CD4-positive, alpha-beta T cell treated with Interleukin-10 for 1 hour (primary cell): ENCODE results near the gene KRT80.

Source experiments
- DNase-seq: peaks from one replicate; pipeline ENCODE4 v3.0.0-alpha.2; 2020

Gene KRT80

DNA sequence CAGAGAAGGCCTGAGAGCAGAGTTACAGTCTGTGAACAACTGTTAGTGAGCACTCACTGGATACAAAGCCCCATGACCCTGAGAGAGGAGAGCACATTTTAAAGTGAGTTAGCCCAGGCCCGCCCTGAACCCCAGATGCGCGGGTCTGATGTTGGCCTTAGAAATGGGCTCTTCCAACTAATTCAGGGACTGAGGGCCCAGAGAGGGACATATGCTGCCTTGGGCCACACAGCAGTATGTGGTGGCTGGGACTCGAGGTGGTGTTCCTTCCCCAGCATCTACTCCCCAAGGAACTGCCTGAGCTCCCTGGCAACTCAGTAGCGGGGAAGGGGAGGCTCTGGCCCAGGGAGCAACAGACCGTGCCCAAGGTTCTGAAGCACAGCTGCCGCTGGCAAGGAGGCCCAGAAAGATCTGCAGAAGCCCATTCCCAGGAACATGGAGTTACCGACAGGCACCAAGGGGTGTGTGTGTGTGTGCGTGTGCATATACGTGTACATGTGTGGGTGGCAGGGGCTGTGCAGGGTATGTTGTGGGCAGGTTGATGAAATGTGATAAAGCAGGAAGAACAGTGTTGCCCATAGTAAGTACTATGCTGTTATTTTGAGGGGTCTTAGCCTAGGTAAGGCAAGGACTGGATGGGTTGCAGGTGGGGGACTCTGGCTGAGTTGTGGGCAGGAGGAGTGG, 40.5 kb downstream of the KRT80 start:
- DNase-seq = no peak

DNA sequence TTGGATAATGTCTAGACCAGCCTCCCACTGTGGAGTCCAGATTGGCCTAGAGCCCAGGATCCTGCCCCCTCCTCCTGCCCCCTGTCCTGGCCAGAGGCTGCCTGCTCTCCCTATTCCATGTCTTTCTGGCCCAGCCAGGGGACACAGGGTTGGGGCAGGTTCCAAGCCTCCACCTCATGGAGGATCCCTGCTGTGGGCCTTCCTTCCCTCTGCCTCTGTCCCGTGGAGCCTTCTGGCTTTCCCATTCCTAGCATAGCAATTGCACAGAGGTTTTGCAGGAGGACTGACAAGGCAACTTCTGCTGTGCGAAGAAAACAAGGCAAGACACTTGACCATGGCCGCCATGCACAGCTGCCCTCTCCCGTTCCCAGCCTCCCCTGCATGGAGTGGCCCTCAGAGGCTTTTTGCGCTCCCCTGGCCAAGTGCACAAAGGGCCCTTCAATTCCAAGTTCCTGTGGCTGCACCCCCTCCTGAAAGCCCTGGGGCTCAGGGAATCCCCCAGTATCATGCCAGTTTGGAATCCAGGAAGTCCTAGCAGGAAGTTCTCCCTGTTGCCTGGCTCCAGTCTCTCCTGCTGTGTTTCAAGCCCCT, 42.1 kb downstream of the KRT80 start:
- DNase-seq = no peak

DNA sequence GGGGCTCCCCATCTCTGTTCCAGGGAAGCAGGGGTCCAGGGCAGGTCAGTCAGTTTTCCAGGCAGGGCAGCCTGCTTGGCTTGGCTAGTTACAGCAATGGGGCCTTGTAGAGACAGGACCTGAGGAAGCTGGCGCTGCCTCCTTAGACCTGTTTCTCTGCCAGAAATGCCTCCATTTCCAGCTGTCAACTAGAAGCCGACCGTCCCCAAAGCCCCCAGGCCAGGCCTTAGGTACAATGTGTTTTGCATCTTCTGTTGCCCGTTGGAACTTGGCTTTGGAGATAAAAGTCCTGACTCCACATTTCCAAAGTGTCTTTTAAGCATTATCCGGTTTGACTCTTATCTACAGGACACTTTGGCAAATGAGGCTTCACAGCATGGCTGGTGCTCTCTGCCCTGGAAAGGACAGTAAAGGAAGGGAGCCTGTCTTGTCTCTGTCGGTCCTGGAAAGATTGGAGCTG, 42.6 kb downstream of the KRT80 start:
- DNase-seq = no peak

DNA sequence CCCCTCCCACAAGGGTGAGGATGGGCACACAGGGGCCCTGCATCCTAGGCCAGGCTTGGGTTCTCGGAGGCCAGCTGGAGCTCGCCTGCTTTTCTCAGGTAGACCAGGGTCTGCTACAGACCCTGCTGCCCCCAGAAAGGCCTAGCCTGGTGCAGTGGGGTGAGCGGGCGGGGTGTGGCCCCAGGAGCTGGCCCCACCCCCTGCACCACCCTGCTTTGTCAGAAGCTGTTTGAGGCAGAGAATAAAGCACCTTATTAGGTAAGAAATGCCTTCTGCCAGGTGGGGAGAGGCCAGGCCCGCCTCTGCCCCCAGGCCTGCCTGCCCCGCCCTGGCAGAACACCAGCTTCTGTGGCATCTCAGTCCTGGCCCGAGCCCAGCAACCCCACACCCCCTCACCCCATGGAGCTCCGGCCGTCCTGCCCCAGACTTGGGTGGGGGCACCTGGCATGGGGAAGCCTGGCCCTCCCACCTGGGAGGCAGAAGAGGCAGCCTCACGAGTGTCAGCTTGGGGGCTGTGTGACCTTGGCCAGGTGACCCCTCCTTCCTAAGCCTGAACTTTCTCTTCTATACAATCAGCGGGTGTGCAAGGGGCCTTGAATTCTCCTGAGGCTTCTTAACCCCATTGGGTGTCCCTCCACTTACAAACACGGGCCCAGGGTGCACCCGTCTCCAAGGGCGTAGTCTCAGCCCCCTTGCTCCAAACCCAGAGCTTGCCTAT, 43.2 kb downstream of the KRT80 start:
- DNase-seq = no peak

DNA sequence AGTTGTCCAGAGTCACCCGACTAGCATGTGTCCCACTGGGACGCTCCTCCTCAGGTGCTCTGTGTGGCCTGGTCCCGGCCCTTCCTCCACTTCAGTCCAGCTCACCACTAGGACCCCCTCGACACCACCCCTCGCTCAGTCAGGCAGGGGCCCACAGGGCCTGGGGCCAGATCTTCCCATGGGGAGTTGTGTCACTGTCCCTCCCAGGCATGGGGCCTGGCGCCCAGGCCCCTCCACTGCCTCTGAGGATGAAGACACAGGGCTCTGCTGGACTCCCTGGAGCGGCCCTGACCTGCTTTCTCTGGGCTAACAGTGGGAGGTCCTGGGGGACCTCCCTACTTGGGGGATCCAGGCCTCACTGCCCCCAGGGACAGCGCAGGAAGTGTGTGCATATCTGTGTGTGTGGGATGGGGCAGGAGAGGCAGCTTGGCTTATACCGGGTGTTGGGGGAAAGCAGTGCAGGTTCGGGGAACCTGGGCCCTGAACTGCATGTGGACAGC, 43.8 kb downstream of the KRT80 start:
- DNase-seq = no peak

DNA sequence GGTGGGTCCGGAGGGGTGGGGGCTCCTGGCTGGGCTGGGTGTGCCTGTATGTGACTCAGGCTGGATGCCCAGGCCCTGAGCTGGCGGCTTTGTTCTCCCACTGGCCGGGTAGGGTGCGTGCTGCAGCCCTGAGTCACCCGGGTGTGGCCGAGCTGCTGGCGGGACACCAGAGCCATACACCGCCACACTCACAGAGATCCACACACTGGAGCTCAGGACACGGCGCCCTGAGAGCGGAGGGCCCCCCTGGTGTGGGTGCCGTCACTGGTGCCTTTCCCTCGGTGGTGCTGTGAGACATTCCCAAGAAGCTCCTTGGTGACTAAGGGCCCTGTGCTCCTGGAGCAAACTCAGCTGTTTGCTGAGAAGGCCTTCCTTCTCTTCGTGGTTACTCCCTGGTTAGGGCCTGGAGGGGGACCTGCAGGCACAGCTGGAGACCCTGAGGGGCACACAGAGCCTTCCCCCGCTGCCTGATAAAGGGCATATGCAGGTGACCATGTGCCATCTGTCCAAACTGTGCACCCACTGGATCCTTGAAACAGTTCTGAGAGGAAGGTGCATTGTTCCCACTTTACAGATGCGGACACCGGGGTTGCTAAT, 44.3 kb downstream of the KRT80 start:
- DNase-seq = no peak

DNA sequence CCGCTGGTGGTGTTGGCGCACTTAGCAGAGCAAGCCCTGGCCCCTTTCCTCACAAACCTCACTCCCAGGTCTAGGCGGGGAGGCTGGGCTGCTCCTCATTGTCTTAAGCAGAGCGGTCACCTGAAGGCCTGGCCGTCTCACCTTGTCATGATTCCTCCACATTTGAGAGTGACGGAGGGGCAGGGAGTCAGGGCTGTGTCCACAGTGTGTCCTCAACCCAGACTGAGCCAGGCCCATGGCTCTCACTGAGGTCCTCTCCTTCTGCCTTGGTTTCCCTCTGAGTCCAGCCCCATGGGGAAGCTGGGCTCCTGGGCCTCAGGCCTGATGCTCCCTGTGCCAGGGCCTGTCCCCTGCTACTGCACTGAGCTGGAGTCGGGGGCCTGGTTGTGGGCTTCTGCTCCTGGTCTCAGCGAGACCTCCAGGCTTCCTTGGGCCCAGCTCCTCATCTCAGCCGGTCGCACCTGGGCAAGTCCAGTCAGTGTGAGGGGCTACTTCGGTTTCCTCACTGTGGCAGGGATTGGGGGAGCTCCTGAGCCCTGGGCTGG, 44.9 kb downstream of the KRT80 start:
- no peak for DNase-seq

DNA sequence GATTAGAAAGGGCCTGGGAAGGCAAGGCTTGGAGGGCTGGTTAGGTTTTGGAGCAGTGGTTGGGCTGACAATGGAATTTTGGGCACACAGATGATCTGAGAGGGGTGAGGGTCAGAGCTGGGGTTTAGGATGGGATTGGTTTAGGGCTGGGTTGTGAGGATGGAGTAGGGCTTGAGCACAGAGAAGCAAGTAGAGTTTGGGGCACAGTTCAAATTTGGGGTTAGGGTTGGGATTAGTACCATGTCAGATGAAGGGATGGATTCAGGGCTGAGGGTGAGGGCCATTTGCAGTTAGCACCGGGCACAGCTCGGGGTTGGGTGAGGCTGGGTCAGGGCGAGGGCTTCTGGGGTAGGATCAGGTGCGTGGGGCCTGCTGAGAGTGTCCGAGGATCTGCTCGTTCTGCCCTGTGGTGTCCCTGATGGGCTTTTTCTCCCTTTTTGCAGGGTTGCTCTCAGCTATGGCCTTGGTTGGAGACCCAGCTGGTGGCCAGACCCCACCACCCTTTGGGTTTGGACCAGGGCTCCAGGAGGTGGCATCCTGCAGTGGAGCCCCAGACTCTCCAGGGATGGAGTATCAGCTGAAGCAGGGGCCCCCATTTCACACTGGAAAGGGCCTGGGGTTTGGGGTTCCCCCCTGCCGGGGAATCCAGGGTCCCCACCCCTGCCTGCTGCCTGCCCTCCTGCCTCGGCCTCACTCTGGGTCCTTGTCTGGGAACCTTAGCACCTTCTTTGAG, 45.6 kb downstream of the KRT80 start:
- no peak for DNase-seq

DNA sequence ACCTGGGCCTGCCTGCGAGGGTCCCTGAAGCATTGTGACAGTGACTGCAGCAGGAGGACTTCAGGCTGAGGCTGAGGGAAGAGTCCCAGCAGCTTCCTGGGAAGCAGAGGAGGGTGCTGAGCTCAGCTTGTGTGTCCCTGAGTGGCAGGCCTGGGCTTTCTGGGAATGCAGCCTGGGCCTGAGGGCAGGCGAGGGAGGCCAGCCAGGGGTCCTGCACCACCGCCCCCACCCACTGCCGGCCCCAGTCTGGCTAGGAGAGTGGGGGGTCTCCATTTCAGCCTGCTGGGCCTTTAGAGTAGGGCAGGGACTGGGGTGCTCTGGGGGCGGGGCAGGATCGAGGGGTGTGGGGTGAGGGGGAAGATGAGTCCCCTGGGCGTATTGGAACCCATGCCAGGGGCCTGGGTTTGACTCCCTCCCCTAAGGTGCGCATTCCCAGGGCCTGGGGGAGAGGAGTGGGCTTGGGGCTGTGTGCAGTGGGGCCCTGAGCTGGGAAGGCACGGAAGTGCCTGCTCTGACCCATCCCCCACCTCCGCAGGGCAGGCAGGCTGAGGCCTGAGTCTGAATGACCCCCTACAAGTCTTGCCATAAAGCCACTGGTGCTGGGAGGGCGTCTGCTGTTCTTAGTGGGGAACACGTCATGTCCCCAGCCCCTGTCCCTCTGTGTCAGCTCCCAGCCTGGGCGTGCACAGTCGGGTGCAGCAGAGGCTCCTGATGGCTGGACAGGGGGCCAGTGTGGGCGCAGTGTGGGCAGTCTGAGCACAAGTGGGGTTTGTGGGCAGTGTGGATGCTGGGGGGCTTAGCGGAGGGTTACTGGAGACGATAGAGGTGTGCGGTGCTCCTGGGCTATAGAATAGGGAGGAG, 46.4 kb downstream of the KRT80 start:
- DNase-seq = no peak

DNA sequence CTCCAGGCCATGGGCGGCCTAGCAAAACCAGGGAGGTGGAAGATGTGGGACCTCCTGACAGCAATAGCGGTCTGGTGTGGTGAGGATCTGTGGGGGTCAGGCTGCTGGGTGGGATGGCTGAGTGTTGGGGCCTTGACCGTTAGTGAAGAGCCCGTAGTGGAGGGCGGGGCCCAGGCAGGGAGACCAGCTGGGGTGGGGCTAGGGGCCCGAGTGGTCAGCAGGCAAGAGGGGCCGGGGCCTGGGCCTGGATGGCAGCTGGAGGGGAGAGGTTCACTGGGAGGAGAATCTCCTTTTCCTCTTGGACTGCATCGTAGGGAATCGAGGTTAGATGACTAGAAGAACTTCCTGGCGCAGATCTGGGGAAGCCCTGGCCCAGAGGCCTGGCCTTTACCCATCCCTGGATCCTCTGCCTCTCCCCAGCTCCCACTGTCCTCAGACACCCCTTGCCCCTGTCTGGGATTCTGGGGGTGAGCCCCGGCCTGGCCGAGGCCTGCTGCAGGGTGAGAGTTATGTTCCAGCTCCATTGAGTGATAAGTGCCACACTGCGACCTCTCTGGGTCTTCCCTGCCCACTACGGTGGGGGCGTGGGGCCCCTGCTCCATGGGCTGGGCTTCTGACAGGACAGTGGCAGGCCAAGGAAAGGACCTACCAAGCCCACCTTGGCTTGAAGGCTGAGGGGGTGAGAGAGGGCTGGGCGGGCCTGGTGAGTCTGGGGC, 47.1 kb downstream of the KRT80 start:
- DNase-seq = no peak

DNA sequence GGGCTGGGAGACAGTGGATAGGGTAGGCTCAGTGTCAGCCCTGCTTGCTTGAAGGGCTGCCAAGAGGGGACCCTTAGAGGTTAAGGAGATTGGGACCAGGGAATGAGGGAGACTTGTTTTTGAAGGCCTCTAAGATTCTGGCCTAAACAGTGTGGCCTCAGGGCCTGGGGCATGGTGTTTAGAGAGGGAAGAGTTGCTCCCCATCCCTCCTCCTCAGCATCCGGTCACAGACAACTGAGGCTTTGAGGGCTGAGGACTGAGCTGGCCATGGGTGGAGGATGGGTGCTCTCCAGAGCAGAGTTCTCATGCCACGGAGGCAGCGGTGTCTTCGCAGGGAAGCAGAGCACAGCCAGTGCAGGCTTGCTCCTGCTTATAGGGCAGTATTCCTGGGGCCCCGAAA, 49.4 kb downstream of the KRT80 start:
- no peak for DNase-seq

DNA sequence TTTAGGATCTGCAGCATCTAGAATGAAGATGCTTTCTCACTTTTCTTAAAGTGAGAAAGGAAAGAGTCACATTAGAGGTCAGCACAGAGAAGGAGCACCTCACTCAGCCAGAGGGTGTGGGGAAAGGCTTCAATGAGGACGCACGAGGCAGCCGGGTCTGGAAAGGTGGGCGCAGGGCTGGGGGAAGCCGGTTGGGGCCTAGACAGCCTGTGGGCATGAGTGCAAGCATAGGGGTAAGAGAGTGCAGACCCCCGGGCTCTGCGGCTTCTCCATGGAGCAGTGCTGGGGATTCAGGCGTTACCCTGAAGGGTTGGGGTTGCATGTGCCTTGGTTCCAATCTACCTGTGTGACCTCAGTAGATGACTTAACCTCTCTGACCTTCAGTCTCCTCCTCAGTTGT, 49.9 kb downstream of the KRT80 start:
- DNase-seq = no peak

DNA sequence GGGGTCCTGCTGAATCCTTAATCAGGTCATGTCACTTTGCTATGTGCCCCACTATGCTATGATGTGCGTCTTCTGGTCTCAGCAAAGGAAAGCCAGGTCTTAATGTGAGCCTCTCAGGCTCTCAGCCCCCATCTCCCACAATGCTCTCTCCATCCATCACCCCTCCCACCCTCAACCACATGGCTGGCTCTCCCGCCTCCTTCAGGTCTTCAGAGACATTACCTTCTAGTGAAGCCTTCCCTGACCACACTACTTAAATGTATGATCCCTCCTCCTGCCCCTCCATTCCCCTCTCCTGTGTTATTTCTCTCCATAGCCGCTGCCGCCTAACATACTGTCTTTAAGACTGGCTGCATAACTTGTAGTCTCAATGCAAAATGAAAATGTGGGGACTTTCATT, 50.5 kb downstream of the KRT80 start:
- DNase-seq = no peak

DNA sequence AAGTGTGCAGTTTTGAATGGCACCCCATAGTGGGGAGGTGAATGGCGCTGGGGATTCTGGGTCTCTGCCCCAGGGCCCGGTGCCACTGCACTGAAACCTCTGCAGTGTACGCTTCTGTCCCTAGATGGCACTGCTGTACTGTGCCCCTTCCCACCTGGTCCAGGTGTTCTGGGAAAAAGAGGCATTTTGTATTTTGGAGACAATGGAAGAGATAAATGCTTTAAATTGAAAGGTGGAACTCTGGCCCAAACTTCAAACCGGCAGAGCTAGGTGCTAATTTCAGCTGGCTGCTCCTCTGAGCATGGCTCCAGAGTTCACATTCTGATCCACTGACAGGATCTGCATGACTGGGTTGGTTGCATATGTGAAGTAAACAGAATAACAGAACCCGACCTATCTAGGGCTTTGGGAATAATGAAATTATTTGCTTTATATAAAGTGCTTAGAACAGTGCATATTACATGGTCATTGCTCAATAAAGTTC, 52.2 kb downstream of the KRT80 start:
- DNase-seq = peak; percentile 41

DNA sequence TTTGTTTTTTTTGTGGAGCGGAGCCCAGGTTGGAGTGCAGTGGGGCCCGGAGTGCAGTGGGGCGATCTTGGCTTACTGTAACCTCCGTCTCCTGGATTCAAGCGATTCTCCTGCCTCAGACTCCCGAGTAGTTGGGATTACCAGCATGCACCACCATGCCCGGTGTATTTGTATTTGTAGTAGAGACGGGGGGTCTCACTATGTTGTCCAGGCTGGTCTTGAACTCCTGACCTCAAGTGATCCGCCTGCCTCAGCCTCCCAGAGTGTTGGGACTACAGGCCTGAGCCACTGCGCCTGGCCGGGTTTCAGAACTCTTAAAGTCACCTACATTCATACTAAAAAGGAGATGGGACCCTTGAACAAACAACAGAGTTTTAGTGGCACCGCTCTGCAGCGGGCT, 52.7 kb downstream of the KRT80 start:
- DNase-seq = no peak

DNA sequence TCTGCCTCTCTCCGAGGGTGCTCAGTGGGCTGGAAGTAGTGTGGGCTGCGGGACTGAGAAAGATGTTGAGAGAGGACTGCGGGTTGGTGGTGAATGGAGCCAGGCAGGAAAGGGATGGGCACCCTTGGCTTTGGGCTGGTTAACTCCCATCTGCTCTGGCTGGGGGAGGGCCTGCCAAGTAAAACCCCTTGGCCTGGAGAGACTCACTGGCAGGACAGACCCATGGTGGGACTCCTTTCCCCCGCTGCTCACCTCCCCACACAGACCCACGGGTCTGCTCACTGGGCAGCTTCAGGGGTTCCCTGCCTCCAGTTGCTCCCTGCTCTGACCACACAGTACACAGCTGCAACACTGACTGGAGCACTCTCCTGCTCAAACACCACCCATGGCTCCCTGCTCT, 54.1 kb downstream of the KRT80 start:
- no peak for DNase-seq

DNA sequence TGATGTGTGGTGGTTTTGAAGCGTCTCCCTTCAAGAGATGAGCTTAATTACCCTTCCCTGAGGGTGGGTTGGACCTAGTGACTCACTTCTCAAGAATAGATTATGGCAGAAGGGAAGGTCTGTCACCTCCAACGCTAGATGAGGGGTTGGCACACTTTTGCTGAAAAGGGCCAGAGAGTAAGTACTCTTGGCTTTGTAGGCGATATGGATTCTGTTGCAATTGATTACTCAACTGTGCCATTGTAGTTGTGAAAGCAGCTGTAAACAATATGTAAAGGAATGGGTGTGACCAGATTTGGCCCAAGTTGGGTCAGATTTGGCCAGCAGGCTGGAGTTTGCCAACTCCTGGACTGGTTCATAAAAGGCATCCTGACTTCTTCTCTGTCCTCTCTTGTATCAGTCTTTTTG, 59.1 kb downstream of the KRT80 start:
- no peak for DNase-seq

DNA sequence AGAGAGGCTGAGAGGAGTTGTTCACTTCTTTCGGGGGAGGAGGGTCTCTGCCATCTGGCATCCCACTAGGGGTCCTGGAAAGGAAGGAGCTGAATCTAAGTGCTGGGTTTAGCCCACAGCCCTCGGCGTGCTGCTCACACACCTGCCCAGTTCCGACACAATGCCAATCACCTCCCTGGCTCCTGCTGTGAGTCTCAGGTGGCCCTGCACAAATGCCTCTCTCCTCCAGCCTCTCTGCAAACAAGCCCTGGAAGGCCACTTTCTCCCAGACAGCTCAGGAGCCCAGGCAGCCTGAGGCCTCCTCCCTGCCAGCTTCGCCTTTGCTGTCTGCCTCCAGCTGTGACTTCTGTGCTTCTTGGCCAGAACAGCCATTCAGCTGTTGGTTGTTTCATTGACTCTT, 61.1 kb downstream of the KRT80 start:
- DNase-seq = no peak

DNA sequence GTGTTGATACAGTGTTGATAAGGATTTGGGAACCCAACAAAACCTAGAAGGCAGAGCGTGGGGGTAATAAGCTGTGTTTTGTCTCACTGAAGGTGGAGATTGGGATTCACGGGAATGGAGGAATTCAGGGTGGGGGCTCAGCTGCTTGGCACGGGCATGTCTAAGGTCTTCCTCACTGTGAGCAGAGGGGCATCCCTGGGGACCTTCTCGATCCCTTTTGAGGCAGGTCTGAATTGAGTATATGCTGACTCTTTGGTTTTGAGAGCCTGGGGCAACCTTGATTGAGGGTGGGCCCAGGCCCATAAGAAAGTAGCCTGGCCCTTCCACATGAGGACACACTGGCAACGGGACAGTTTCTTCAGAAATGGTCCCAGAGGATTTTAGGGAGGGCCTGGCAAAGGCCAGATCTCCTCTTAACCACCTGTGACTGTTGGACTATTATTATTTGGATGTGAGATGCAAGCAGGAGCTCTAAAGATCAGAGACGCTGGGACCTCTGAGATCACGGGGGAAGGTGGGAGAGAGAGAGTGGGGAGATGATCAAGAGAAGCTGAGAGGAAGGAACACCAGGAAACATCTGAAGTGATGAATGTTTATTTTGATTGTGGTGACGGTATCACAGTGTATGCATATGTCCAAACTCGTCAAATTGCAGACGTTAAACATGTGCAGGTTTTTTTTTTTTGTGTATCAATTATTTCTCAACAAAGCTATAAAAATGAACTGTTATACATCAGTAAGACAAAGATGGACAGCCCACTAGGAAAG, 63.9 kb downstream of the KRT80 start:
- DNase-seq = no peak
